Activated naive CD8-positive, alpha-beta T cell treated with anti-CD3 and anti-CD28 coated beads for 36 hours (primary cell): ENCODE results near the gene WDR4. TPM values are rescaled to one million over a fixed set of nuclear protein-coding genes. Genes with fewer than 3 reads are reported as not detected.
"Not testable (repeated sequence)": the region's sequence is repeated elsewhere in the genome, so short reads cannot be mapped to it uniquely, and the experiment has no call there.

Experiments
- DNase-seq: peaks from one replicate; pipeline ENCODE4 v3.0.0; 2021
- H3K27ac Mint-ChIP-seq: one replicate; pipeline ENCODE4 v1.8.0; 2022; ENCODE audit warnings: mild to moderate bottlenecking, moderate library complexity, mixed read lengths
- H3K27me3 Mint-ChIP-seq: one replicate; pipeline ENCODE4 v1.8.0; 2022; ENCODE audit warnings: mild to moderate bottlenecking, mixed read lengths
- H3K36me3 Mint-ChIP-seq: one replicate; pipeline ENCODE4 v1.8.0; 2021; ENCODE audit warnings: mild to moderate bottlenecking, mixed read lengths
- H3K4me1 Mint-ChIP-seq: one replicate; pipeline ENCODE4 v1.8.0; 2021; ENCODE audit warnings: mixed read lengths
- H3K4me3 Mint-ChIP-seq: one replicate; pipeline ENCODE4 v1.8.0; 2022; ENCODE audit warnings: mild to moderate bottlenecking, moderate library complexity, mixed read lengths
- H3K9me3 Mint-ChIP-seq: one replicate; pipeline ENCODE4 v1.8.0; 2022; ENCODE audit warnings: mixed read lengths
- total RNA-seq, 2 experiments: library from RNA; stranded (reverse); gene quantifications; one replicate each; pipeline ENCODE4 v1.2.3, GENCODE V29; 2021

WDR4 gene
- total RNA-seq, 2 experiments from 2014 or later: 54.0 to 56.7 TPM

GRCh38 chr21:42807293-42807895 is 71.9 kb downstream of the WDR4 start:
- H3K4me1 Mint-ChIP-seq, H3K4me3 Mint-ChIP-seq, H3K27me3 Mint-ChIP-seq, H3K36me3 Mint-ChIP-seq, DNase-seq, H3K27ac Mint-ChIP-seq, H3K9me3 Mint-ChIP-seq: not testable (repeated sequence)

GRCh38 chr21:42806509-42807140 is 72.7 kb downstream of the WDR4 start:
- no peaks in the 10 kb centered on the region for H3K36me3 Mint-ChIP-seq
- no peaks in the 10 kb centered on the region for H3K27me3 Mint-ChIP-seq
- H3K4me3 Mint-ChIP-seq: no peak overlapping the region
- DNase-seq: no peak
- H3K27ac Mint-ChIP-seq: no peak overlapping the region
- H3K4me1 Mint-ChIP-seq: no peaks in the 10 kb centered on the region
- H3K9me3 Mint-ChIP-seq: no peaks in the 10 kb centered on the region

GRCh38 chr21:42801616-42802015 is 77.7 kb downstream of the WDR4 start:
- H3K4me1 Mint-ChIP-seq, H3K27ac Mint-ChIP-seq, H3K27me3 Mint-ChIP-seq, H3K36me3 Mint-ChIP-seq, H3K4me3 Mint-ChIP-seq, DNase-seq, H3K9me3 Mint-ChIP-seq: not testable (repeated sequence)

- no peak overlapping the region for H3K27ac Mint-ChIP-seq
- no peaks in the 10 kb centered on the region for H3K27me3 Mint-ChIP-seq
- no peak for DNase-seq
- H3K9me3 Mint-ChIP-seq: no peaks in the 10 kb centered on the region
- H3K4me1 Mint-ChIP-seq: peaks cover 3% of the 10 kb centered on the region
- H3K4me3 Mint-ChIP-seq: no peak overlapping the region
- H3K36me3 Mint-ChIP-seq: no peaks in the 10 kb centered on the region
These were observed 79.4 kb downstream of the WDR4 start for GRCh38 chr21:42799948-42800347.

- Mint-ChIP-seq H3K9me3 (no peaks in the 10 kb centered on the region), H3K27ac (no peak overlapping the region), H3K27me3 (no peaks in the 10 kb centered on the region), H3K36me3 (no peaks in the 10 kb centered on the region), H3K4me3 (no peak overlapping the region), H3K4me1 (peaks cover 3% of the 10 kb centered on the region)
- no peak for DNase-seq
These were observed 79.8 kb downstream of the WDR4 start for GRCh38 chr21:42799516-42799915.

Other genes with a start within 250 kb of the WDR4 start
- 1 to 10 TPM; 6.5 to 7.7 TPM for gene PDE9A, start 225.9 kb downstream of the WDR4 start, total RNA-seq
- 10 to 100 TPM; 34.2 to 34.3 TPM for gene NDUFV3, start 13.8 kb upstream of the WDR4 start, total RNA-seq
- under 1 TPM; 0.23 to 0.32 TPM for gene ERVH48-1, start 46.1 kb upstream of the WDR4 start, total RNA-seq
- 10 to 100 TPM; 17.8 to 18.5 TPM for gene PKNOX1, start 95.0 kb upstream of the WDR4 start, total RNA-seq
- gene CBS, start 196.3 kb upstream of the WDR4 start, total RNA-seq: 10 to 100 TPM; 29.6 to 30.6 TPM
- 10 to 100 TPM; 20.6 to 21.2 TPM for gene U2AF1, start 228.0 kb upstream of the WDR4 start, total RNA-seq